ENCODE measurements around the gene RGS7.
"Not testable (repeated sequence)": the region's sequence is repeated elsewhere in the genome, so short reads cannot be mapped to it uniquely, and the experiment has no call there.

The RGS7 gene

GRCh38 chr1:240925273-240925672, 431.7 kb downstream of the RGS7 start:
- no peak for DNase-seq (ENCODE audit: low read depth, low spot score)

GRCh38 chr1:240917976-240918375, 439.0 kb downstream of the RGS7 start:
- no peak for DNase-seq (ENCODE audit: low read depth, low spot score)

- no peak for DNase-seq (ENCODE audit: low read depth, low spot score)
Measured at GRCh38 chr1:240914506-240914905, 442.5 kb downstream of the RGS7 start.

GRCh38 chr1:240912821-240913220, 444.2 kb downstream of the RGS7 start:
- no peak for DNase-seq (ENCODE audit: low read depth, low spot score)

- DNase-seq (ENCODE audit: low read depth, low spot score): no peak
Measured at GRCh38 chr1:240909701-240910457, 447.1 kb downstream of the RGS7 start.

GRCh38 chr1:240906477-240906876, 450.5 kb downstream of the RGS7 start:
- no peak for DNase-seq (ENCODE audit: low read depth, low spot score)

- DNase-seq (ENCODE audit: low read depth, low spot score): no peak
Measured at GRCh38 chr1:240905225-240905765, 451.7 kb downstream of the RGS7 start.

- not testable (repeated sequence) for DNase-seq (ENCODE audit: low read depth, low spot score)
Measured at GRCh38 chr1:240895424-240895823, 461.6 kb downstream of the RGS7 start.

GRCh38 chr1:240888787-240889048, 468.3 kb downstream of the RGS7 start:
- no peak for DNase-seq (ENCODE audit: low read depth, low spot score)

GRCh38 chr1:240888039-240888786, 468.8 kb downstream of the RGS7 start:
- no peak for DNase-seq (ENCODE audit: low read depth, low spot score)

GRCh38 chr1:240883490-240883889, 473.5 kb downstream of the RGS7 start:
- DNase-seq (ENCODE audit: low read depth, low spot score): no peak

GRCh38 chr1:240882656-240883308, 474.2 kb downstream of the RGS7 start:
- DNase-seq (ENCODE audit: low read depth, low spot score): not testable (repeated sequence)

GRCh38 chr1:240878631-240879030, 478.4 kb downstream of the RGS7 start:
- DNase-seq (ENCODE audit: low read depth, low spot score): no peak

- no peak for DNase-seq (ENCODE audit: low read depth, low spot score)
Measured at GRCh38 chr1:240877605-240878004, 479.4 kb downstream of the RGS7 start.

GRCh38 chr1:240876071-240876470, 480.9 kb downstream of the RGS7 start:
- DNase-seq (ENCODE audit: low read depth, low spot score): no peak

- DNase-seq (ENCODE audit: low read depth, low spot score): no peak
Measured at GRCh38 chr1:240869071-240869470, 487.9 kb downstream of the RGS7 start.

- no peak for DNase-seq (ENCODE audit: low read depth, low spot score)
Measured at GRCh38 chr1:240866724-240867123, 490.3 kb downstream of the RGS7 start.

GRCh38 chr1:240860023-240860422, 497.0 kb downstream of the RGS7 start:
- DNase-seq (ENCODE audit: low read depth, low spot score): no peak

- DNase-seq (ENCODE audit: low read depth, low spot score): no peak
Measured at GRCh38 chr1:240854367-240854766, 502.6 kb downstream of the RGS7 start.

GRCh38 chr1:240847325-240847724, 509.7 kb downstream of the RGS7 start:
- no peak for DNase-seq (ENCODE audit: low read depth, low spot score)

GRCh38 chr1:240844486-240844885, 512.5 kb downstream of the RGS7 start:
- DNase-seq (ENCODE audit: low read depth, low spot score): no peak

- no peak for DNase-seq (ENCODE audit: low read depth, low spot score)
Measured at GRCh38 chr1:240843798-240844197, 513.2 kb downstream of the RGS7 start.

GRCh38 chr1:240836271-240836670, 520.7 kb downstream of the RGS7 start:
- no peak for DNase-seq (ENCODE audit: low read depth, low spot score)
